Chondrocyte (in vitro differentiated cells): ENCODE data around the gene ACOT9. TPM values are rescaled to one million over a fixed set of nuclear protein-coding genes. Genes with fewer than 3 reads are reported as not detected.

Experiments used
- DNase-seq: peaks from one replicate; pipeline ENCODE4 v3.0.0; 2021; ENCODE audit warnings: mixed read lengths, low spot score
- H3K27ac Mint-ChIP-seq: one replicate; pipeline ENCODE4 v1.8.0; 2021; ENCODE audit warnings: mild to moderate bottlenecking, moderate library complexity, mixed read lengths; ENCODE audit not compliant: unreplicated experiment
- H3K27me3 Mint-ChIP-seq: 2 replicates; pipeline ENCODE4 v1.8.0; 2021; ENCODE audit warnings: low read depth, mixed read lengths
- H3K36me3 Mint-ChIP-seq: 2 replicates; pipeline ENCODE4 v1.8.0; 2021; ENCODE audit warnings: low read depth, mixed read lengths
- H3K4me1 Mint-ChIP-seq: 2 replicates; pipeline ENCODE4 v1.8.0; 2021; ENCODE audit warnings: low read depth, mild to moderate bottlenecking, mixed read lengths
- H3K4me3 Mint-ChIP-seq: one replicate; pipeline ENCODE4 v1.8.0; 2021; ENCODE audit warnings: mild to moderate bottlenecking, moderate library complexity, mixed read lengths; ENCODE audit not compliant: unreplicated experiment
- H3K9me3 Mint-ChIP-seq: 2 replicates; pipeline ENCODE4 v1.8.0; 2021; ENCODE audit warnings: low read depth, mixed read lengths
- CTCF ChIP-seq: fragments of 200-600 bp; sonication (generic); IDR thresholded peaks from 2 replicates; pipeline ENCODE4 v1.5.0; 2021; ENCODE audit warnings: antibody characterized with exemption, mild to moderate bottlenecking, moderate library complexity
- total RNA-seq: library from RNA; stranded (reverse); gene quantifications from 3 replicates; pipeline ENCODE4 v1.2.1, GENCODE V29; 2021

The ACOT9 gene
- total RNA-seq, 1 donor from 2014 or later, result 99.6 TPM

GRCh38 chrX:23783589-23784469 lies 40.8 kb upstream of the ACOT9 start:
- no peak for TF ChIP-seq CTCF
- Mint-ChIP-seq H3K9me3 (no peaks in the 10 kb centered on the region), H3K4me3 (peak overlapping the region; percentile 91), H3K4me1 (peaks cover 50% of the 10 kb centered on the region), H3K27ac (peak overlapping the region; percentile 98), H3K27me3 (no peaks in the 10 kb centered on the region), H3K36me3 (peaks cover 20% of the 10 kb centered on the region)
- DNase-seq, result no peak

DNA sequence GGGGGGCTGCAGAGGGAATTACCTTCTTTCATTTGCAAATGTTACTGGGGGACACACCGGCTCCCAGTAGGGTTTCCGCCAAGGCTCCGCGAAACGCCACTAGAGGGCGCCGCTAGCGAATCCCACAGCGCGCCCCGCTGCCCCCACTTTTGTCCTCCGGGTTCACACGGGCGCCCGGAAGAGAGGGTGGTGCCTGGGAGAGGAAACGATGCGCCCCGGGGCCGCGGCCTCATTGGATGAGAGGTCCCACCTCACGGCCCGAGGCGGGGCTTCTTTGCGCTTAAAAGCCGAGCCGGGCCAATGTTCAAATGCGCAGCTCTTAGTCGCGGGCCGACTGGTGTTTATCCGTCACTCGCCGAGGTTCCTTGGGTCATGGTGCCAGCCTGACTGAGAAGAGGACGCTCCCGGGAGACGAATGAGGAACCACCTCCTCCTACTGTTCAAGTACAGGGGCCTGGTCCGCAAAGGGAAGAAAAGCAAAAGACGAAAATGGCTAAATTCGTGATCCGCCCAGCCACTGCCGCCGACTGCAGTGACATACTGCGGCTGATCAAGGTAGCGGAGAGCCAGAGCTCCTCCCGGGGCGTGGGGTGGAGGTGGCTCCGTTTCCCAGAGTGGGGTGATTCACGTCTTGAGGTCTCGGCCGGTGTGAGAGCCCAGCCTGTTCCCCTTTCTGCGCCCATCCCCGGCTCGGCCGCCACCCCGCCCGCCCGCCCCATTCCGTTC lies 40.0 kb upstream of the ACOT9 start, which contains the start of gene SAT1:
Gene SAT1, plus strand, starts transcription at position 311 of the 726 bp plus-strand sequence. Its CDS starts 179 bp downstream, at position 490.
- H3K27me3 Mint-ChIP-seq, result no peaks in the 10 kb centered on the region
- peaks cover 51% of the 10 kb centered on the region for H3K4me1 Mint-ChIP-seq
- DNase-seq, result peak; percentile 99
- peak; percentile 97 for TF ChIP-seq CTCF
- H3K27ac Mint-ChIP-seq, result peak within 1 kb of the TSS; percentile 98
- no peaks in the 10 kb centered on the region for H3K9me3 Mint-ChIP-seq
- peaks cover 20% of the 10 kb centered on the region for H3K36me3 Mint-ChIP-seq
- peak within 1 kb of the TSS; percentile 91 for H3K4me3 Mint-ChIP-seq

DNA sequence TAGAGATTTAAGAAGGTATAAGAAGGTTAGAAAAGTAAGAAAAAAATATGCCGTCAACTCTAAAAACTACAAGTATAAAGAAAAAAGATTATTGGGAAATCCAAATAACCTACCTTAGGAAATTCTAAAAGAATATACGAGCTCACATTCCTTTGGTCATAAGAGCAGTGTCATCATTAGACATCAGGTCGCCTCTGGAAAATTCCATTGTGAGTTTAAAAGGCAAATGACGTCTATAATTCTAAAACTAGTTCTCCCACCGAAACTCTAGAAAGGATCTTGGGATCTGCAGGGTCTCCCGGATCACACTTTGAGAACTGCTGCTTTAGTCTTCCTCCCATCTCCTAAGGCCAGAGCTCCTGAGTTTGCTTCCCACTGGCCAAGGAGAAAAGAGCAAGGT lies 39.4 kb upstream of the ACOT9 start:
- peaks cover 51% of the 10 kb centered on the region for H3K4me1 Mint-ChIP-seq
- no peaks in the 10 kb centered on the region for H3K9me3 Mint-ChIP-seq
- H3K27ac Mint-ChIP-seq, result peak overlapping the region; percentile 98
- no peak for TF ChIP-seq CTCF
- no peaks in the 10 kb centered on the region for H3K27me3 Mint-ChIP-seq
- DNase-seq, result no peak
- H3K36me3 Mint-ChIP-seq, result peaks cover 20% of the 10 kb centered on the region
- H3K4me3 Mint-ChIP-seq, result peak overlapping the region; percentile 91

DNA sequence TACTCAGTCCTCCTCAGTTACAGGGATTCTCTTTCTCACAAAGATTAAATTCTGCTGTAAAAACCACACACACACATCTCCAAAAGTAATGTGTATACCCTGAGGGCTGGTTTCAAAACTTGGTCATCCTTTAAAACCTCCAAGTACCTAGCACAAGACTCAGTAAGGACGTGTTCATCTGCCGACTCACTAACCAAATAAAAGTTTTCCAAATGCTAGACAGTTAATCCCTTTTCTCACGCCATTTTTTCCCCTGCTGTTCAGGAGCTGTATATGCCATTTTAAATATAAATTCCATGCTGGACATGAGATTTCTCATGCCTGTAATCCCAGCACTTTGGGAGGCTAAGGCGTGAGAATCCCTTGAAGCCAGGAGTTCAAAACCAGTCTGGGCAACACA lies 35.9 kb upstream of the ACOT9 start:
- peak; percentile 66 for TF ChIP-seq CTCF
- peak overlapping the region; percentile 86 for H3K27ac Mint-ChIP-seq
- no peaks in the 10 kb centered on the region for H3K9me3 Mint-ChIP-seq
- H3K4me1 Mint-ChIP-seq, result peaks cover 26% of the 10 kb centered on the region
- H3K27me3 Mint-ChIP-seq, result no peaks in the 10 kb centered on the region
- peaks cover 3% of the 10 kb centered on the region for H3K36me3 Mint-ChIP-seq
- no peak overlapping the region for H3K4me3 Mint-ChIP-seq
- no peak for DNase-seq

DNA sequence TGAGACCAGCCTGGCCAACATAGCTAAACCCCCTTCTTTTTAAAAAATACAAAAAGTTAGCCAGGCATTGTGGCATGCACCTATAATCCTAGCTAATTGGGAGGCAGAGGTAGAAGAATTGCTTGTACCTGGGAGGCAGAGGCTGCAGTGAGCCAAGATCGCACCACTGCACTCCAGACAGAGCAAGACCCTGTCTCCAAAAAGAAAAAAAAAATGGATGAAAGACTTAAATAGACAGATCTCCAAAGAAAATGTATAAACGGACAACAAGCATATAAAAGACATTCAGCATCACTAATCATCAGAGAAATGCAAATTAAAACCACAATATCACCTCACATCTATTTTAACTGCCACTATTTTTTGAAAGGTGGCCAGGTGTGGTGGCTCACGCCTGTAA lies 33.3 kb upstream of the ACOT9 start:
- Mint-ChIP-seq H3K36me3 (no peaks in the 10 kb centered on the region), H3K9me3 (no peaks in the 10 kb centered on the region), H3K4me1 (peaks cover 9% of the 10 kb centered on the region), H3K4me3 (no peak overlapping the region), H3K27me3 (no peaks in the 10 kb centered on the region), H3K27ac (no peak overlapping the region)
- DNase-seq, result no peak
- TF ChIP-seq CTCF, result no peak
